Measurements from ENCODE around the gene OLIG3.

GRCh38 chr6:137497721-137498463 lies 3.7 kb upstream of the OLIG3 start:
- TF ChIP-seq ZBTB7A (IDR thresholded peaks at IDR 0.05; ENCODE audit: low read depth) (no peak), TAF1 (IDR thresholded peaks at IDR 0.05; ENCODE audit: low read depth) (no peak), CEBPB (IDR thresholded peaks at IDR 0.05) (no peak), TEAD4 (IDR thresholded peaks at IDR 0.05) (no peak), YY1 (IDR thresholded peaks at IDR 0.05; ENCODE audit: low read depth) (no peak), RAD21 (IDR thresholded peaks at IDR 0.05; ENCODE audit: low read depth) (no peak), USF1 (IDR thresholded peaks at IDR 0.05) (no peak)
- TF ChIP-seq, protein P1, sequence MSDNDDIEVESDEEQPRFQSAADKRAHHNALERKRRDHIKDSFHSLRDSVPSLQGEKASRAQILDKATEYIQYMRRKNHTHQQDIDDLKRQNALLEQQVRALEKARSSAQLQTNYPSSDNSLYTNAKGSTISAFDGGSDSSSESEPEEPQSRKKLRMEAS (IDR thresholded peaks at IDR 0.05) = peak; percentile 56

Data from Ishikawa (cell line).